K562 treated with DMSO at 1 percent for 4 hours (cell line): ENCODE data around the gene IPO13. TPM values are rescaled to one million over a fixed set of nuclear protein-coding genes. Genes with fewer than 3 reads are reported as not detected.

Source experiments
- total RNA-seq: library from RNA; unstranded; fragments of 300-600 nt; gene quantifications from 2 replicates; pipeline ENCODE4 v1.2.3, GENCODE V29; 2022; ENCODE audit not compliant: insufficient read depth

IPO13 gene, protein sequence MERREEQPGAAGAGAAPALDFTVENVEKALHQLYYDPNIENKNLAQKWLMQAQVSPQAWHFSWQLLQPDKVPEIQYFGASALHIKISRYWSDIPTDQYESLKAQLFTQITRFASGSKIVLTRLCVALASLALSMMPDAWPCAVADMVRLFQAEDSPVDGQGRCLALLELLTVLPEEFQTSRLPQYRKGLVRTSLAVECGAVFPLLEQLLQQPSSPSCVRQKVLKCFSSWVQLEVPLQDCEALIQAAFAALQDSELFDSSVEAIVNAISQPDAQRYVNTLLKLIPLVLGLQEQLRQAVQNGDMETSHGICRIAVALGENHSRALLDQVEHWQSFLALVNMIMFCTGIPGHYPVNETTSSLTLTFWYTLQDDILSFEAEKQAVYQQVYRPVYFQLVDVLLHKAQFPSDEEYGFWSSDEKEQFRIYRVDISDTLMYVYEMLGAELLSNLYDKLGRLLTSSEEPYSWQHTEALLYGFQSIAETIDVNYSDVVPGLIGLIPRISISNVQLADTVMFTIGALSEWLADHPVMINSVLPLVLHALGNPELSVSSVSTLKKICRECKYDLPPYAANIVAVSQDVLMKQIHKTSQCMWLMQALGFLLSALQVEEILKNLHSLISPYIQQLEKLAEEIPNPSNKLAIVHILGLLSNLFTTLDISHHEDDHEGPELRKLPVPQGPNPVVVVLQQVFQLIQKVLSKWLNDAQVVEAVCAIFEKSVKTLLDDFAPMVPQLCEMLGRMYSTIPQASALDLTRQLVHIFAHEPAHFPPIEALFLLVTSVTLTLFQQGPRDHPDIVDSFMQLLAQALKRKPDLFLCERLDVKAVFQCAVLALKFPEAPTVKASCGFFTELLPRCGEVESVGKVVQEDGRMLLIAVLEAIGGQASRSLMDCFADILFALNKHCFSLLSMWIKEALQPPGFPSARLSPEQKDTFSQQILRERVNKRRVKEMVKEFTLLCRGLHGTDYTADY
- total RNA-seq, result 28.4 and 34.7 TPM in 2 replicates

DNA sequence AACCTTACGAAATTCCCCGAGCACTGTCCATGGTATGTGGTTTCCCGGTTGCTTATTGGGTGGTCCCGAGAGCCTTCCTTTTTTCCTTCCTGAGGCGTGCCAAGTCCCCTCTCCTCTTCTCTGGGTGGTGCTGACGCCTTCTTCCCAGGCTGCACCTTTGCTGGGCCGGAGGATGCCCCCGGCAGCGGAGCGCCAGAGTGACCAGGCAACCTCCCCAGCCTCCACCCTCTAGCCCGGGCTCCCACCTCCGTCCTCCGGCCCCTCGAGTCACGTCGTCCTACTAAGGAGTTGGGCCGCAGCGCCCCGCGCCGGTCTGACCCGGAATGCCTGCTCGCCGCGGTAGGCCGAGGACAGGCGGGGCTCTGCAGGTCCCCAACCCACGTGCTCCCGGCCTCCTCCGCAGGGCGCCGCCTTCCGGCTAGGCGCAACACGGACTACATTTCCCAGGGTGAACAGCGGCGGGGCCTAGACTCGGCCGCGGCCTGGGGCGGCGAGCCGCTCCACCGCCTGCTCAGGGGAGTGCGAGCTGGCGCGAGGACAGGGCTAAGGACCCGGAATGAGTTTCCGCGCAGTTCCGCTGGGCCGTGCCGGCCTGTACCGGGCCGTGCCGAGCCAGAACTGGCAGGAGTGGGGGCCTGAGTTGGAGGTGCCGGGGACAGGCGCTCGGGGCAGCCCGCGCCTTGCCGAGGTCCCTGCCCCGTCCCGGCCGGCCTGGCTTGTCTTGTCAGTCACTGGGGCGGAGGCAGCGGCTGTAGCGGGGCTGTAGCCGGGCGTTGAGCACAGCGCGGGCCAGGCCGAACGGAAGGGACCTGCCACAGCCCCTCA is at the start of gene IPO13:
IPO13 (plus strand) TSS at position 715 of the 825 bp plus-strand sequence. CDS start 651 bp downstream, outside the sequence.

DNA sequence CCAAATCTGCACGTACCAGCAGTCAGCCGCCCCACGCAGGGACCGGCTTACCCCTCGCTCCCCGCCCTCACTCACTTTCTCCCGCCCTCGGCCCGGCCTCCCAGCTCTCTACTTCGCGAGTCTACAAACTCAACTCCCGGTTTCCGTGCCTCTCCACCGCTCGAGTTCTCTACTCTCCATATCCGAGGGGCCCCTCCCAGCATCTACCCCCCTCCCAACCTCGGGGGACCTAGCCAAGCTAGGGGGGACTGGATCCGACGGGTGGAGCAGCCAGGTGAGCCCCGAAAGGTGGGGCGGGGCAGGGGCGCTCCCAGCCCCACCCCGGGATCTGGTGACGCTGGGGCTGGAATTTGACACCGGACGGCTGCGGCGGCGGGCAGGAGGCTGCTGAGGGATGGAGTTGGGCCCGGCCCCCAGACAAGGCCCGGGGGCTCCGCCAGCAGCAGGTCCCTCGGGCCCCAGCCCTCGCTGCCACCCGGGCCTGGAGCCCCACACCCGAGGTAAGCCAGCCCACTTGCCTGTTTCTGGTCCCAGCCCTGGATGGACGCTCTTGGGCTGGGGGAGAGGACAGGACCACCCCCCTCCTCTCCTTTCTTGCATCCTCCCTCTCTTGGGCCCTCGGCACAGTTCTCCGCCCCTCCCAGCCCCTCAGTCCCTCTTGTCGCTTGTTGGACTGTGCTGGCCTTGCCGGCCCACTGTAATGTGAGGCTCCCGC is 13.2 kb upstream of the IPO13 start, which contains the start of gene ARTN:
ARTN (plus strand) TSS at position 416 of the 715 bp plus-strand sequence. CDS start 1,856 bp downstream, outside the sequence.

DNA sequence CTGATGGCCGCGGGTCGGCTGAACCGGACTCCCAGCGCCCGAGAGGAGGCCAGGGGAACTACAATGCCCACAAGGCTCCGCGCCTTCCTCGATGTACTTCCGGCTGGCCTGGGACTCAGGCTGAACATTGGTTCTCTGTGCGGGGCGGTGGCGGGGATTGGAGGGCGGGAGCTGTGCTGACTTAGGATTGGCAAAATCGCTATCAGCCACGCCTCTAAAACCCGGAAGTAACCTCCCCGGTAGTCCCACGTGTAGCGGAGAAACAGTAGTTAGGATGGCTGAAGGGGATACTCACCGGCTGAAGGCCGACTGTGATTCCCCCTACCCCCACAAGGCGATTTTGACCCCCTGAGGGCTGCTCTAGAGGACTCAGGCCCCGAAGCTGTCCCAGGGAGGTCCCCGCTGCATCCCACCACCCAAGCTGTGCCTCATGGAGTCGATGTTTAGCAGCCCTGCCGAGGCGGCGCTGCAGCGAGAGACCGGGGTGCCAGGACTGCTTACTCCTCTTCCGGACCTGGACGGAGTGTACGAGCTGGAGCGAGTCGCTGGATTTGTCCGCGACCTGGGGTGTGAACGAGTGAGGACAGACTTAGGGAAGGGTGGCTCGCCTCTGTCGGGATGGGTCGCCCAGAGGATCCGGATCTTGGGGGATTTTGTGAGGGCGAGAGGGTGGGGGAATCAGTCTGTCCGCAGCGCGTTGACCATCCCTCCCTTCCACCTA is 23.2 kb downstream of the IPO13 start, which contains the start of gene DPH2:
DPH2 (plus strand) TSS at position 265 of the 721 bp plus-strand sequence; CDS start at position 431, 166 bp downstream.

DNA sequence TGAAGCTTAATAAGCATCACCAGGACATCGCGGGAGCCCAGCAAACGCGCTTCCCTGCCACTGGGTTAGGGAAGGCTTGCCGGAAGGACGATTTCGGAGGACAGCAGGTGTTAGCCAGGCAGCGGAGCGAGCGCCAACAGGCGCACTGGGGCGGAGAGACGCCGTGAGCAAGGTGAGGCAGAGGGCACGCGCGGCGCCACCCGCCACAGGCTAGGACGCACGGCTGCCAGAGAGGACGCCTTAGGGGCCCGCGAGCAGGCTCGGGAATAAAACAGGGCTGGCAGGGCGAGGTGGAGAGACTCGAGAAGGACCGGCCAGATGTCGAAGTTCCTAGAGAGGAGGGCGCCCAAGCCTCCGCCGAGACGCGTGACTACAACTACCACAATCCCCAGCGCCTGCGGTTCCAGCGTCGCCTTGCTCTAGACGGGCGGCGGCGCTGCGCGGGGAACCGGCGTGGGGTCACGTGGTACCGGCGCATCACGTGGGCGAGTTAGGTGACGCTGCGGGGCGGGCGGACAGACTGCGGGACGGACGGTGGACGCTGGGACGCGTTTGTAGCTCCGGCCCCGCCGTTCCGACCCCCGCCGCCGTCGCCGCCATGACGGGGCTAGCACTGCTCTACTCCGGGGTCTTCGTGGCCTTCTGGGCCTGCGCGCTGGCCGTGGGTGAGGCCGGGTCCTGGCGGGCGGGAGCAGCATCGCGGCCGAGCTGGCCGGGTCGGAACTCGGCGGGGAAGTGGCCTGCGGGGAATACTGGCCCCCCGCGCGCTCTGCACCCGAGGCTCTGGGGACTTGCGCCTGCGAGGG is 27.9 kb downstream of the IPO13 start, which contains the start of gene ATP6V0B:
ATP6V0B (plus strand) TSS at position 518 of the 806 bp plus-strand sequence; CDS start at position 599, 81 bp downstream.

DNA sequence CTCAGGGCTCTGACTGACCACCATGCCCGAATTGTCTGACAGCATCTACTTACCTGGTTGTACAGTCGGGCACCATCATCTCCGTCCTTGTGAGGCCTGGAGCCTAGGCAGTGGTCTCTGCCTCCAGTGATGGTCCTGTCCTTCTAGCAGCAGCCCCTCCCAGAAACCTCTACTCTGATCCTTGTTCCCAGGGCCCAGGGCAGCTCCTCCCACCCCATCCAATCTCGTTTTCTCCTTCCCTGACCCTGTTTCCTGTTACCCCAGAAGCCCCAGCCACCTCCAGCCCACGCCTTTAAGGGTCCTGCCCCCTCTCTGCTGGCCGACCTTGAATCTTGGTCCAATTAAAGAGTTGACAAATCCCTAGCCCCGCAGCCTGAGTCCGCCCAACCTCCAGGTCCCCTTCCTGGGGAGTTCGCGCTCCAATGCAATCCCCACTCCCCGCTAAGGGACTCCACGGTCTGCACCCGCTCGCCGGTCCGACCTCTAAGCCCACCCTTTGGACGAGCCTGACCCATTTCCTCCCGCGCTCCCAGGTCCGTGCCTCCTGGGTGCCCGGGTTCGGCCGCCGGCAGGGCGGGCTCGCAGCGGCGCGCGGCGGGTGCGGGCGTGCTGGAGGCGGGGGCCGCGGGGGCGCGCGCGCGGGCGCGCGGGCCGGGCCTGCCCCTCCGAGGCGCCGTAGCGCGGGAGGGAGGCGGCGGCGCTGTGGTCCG is 32.0 kb downstream of the IPO13 start, which contains the start of gene B4GALT2:
B4GALT2 (plus strand) TSS at position 660 of the 710 bp plus-strand sequence. CDS start 1,951 bp downstream, outside the sequence.

DNA sequence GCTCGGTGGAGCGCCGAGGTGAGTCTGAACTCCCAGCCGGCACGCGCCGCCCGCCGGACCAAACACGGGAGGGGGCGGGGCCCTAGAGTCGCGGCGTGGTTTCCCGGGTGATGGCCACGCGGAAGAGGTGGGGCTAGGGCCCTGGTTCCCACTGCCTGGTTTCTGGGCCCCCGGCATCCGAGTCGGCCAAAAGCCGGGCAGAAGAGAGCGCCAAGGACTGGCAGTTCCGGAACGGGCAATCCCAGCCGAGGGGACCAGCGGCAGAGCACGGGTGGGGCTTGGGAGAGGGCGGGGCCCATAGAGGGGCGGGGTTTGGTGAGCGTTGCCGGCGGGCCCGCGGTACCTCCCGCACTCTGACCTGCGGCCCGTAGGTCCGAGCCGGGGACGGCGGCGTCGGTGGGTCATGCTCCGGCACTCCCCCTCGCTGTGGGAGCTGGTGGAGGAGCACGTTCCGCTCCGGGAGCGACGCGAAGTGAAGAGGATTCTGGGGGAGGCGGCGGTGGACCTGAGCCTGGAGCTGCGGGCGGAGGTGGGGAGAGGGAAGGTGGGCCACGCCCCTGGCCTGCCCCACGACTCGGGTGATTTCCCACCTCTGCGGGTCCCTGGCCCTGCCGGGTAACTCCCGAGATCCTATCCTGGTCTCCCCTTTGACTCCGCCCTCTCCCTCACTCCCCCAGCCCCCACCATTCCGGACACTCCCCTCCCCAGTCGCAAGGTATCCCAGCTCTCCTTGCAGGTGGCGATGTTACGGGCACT is 44.9 kb downstream of the IPO13 start, which contains the start of gene CCDC24:
CCDC24 (plus strand) TSS at position 124 of the 756 bp plus-strand sequence; CDS start at position 404, 280 bp downstream.

Other genes with a start within 250 kb of the IPO13 start
- gene ST3GAL3, start 239.4 kb upstream of the IPO13 start, total RNA-seq, result 13.7 and 25.8 TPM in 2 replicates
- 1.5 TPM in 1 of 2 replicates, not detected in the other for gene ARTN, start 13.1 kb upstream of the IPO13 start, total RNA-seq
- gene DPH2, start 23.1 kb downstream of the IPO13 start, total RNA-seq, result 18.9 and 26.0 TPM in 2 replicates
- 537 and 546 TPM in 2 replicates for gene ATP6V0B, start 28.0 kb downstream of the IPO13 start, total RNA-seq
- gene B4GALT2, start 32.3 kb downstream of the IPO13 start, total RNA-seq, result 43.6 and 53.3 TPM in 2 replicates
- gene CCDC24, start 44.6 kb downstream of the IPO13 start, total RNA-seq, result 1.2 and 2.2 TPM in 2 replicates
- gene SLC6A9, start 84.5 kb downstream of the IPO13 start, total RNA-seq, result 34.5 and 57.1 TPM in 2 replicates
- gene KLF17, start 171.9 kb downstream of the IPO13 start, total RNA-seq, result not detected in 2 replicates
- gene KLF18, start 194.7 kb downstream of the IPO13 start, total RNA-seq, result not detected in 2 replicates